ENCODE measurements around the gene SLC16A1. TPM values are rescaled to one million over a fixed set of nuclear protein-coding genes. Genes with fewer than 3 reads are reported as not detected.
"Not testable (repeated sequence)": the region's sequence is repeated elsewhere in the genome, so short reads cannot be mapped to it uniquely, and the experiment has no call there.

Gene SLC16A1
- polyA plus RNA-seq, 1 donor = 43.0 TPM

DNA sequence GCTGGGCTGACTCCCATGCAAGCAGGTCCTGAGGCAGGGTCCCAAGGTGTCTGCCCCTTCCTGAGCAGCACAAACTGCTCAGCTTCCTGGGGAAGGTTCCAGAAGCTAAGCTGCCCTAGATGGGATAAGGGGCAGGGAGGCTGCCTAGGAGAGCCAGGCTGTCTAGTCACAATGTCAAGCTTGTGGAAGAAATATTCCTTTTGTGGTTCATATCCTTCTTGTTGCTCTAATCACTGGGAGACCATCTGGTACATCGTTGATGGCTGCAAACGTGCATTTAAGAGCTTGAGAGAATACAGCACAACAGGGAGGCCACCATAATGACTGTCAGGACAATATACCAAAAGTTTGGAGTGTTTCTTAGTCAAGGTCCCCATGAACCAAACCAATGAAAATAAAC, 67.4 kb downstream of the SLC16A1 start:
- no peaks in the 10 kb centered on the region for H3K9me3 ChIP-seq (ENCODE audit: control insufficient read depth, low read depth, low read length)
- no peak overlapping the region for H3K27ac ChIP-seq (ENCODE audit: low read length)
- H3K36me3 ChIP-seq (ENCODE audit: control insufficient read depth, insufficient read depth, low read length) = no peaks in the 10 kb centered on the region
- DNase-seq = no peak
- H3K27me3 ChIP-seq (ENCODE audit: control insufficient read depth, insufficient read depth, low read length) = no peaks in the 10 kb centered on the region
- no peaks in the 10 kb centered on the region for H3K4me1 ChIP-seq (ENCODE audit: control insufficient read depth, insufficient read depth, low read length)
- 85% methylated on average over 2 of the region's 2 CpGs for whole genome bisulfite sequencing (ENCODE audit: insufficient coverage, low lambda C conversion rate)
- no peak overlapping the region for H3K4me3 ChIP-seq (ENCODE audit: low read length)

- no CpG with 5 or more reads among the region's 10 CpGs for WGBS (ENCODE audit: insufficient coverage, low lambda C conversion rate)
- peak in 1 of 2 donors; percentile 72 for DNase-seq
- Histone ChIP-seq H3K27me3 (ENCODE audit: control insufficient read depth, insufficient read depth, low read length) (no peaks in the 10 kb centered on the region), H3K4me1 (ENCODE audit: control insufficient read depth, insufficient read depth, low read length) (no peaks in the 10 kb centered on the region), H3K36me3 (ENCODE audit: control insufficient read depth, insufficient read depth, low read length) (no peaks in the 10 kb centered on the region), H3K9me3 (ENCODE audit: control insufficient read depth, low read depth, low read length) (no peaks in the 10 kb centered on the region), H3K27ac (ENCODE audit: low read length) (no peak overlapping the region), H3K4me3 (ENCODE audit: low read length) (no peak overlapping the region)
Measured at GRCh38 chr1:112887599-112888283, 68.3 kb downstream of the SLC16A1 start.

DNA sequence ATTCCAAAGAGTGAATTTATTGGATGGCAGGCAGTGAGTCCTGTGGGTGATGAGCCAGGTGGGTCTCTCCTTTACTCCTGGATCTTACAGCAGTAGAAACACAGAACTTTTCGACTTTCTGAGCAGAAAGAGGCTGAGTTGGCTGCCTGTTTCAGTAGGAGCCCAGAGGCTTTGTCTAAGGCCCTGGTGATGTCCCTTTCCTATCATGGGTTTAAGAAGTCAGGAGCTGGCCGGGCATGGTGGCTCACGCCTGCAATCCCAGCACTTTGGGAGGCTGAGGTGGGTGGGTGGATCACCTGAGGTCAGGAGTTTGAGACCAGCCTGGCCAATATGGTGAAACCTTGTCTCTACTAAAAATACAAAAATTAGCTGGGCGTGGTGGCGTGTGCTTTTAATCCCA, 71.0 kb downstream of the SLC16A1 start:
- not testable (repeated sequence) for H3K4me3 ChIP-seq (ENCODE audit: low read length); DNase-seq; H3K27ac ChIP-seq (ENCODE audit: low read length); H3K27me3 ChIP-seq (ENCODE audit: control insufficient read depth, insufficient read depth, low read length); H3K9me3 ChIP-seq (ENCODE audit: control insufficient read depth, low read depth, low read length); H3K36me3 ChIP-seq (ENCODE audit: control insufficient read depth, insufficient read depth, low read length); H3K4me1 ChIP-seq (ENCODE audit: control insufficient read depth, insufficient read depth, low read length)
- WGBS (ENCODE audit: insufficient coverage, low lambda C conversion rate) = no CpG with 5 or more reads among the region's 5 CpGs

- no CpG with 5 or more reads among the region's 4 CpGs for WGBS (ENCODE audit: insufficient coverage, low lambda C conversion rate)
- Histone ChIP-seq H3K4me1 (ENCODE audit: control insufficient read depth, insufficient read depth, low read length) (no peaks in the 10 kb centered on the region), H3K27me3 (ENCODE audit: control insufficient read depth, insufficient read depth, low read length) (no peaks in the 10 kb centered on the region), H3K4me3 (ENCODE audit: low read length) (no peak overlapping the region), H3K27ac (ENCODE audit: low read length) (no peak overlapping the region), H3K36me3 (ENCODE audit: control insufficient read depth, insufficient read depth, low read length) (no peaks in the 10 kb centered on the region), H3K9me3 (ENCODE audit: control insufficient read depth, low read depth, low read length) (no peaks in the 10 kb centered on the region)
- no peak for DNase-seq
Measured at GRCh38 chr1:112882271-112882744, 73.7 kb downstream of the SLC16A1 start.

DNA sequence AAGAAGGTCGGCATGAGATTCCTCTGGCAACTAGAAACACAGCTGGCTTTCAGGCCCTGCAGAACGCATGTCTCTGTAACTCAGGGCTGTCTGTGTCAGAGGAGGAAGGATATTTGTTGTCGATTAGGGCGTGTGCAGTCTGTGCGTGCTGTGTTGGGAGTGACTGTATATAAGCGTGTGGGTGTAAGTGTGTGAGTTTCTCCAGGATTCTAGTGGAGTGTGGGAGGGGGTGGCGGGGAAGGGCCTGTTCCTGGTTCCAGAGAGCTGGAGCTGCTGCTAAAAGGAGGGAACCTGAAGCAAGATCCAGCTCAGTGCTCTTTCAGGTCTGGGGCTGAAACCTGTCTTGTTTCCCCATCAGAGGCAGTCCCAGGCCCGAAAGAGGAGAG, 74.3 kb downstream of the SLC16A1 start:
- no peaks in the 10 kb centered on the region for H3K9me3 ChIP-seq (ENCODE audit: control insufficient read depth, low read depth, low read length)
- no peaks in the 10 kb centered on the region for H3K36me3 ChIP-seq (ENCODE audit: control insufficient read depth, insufficient read depth, low read length)
- peak in 1 of 2 donors; percentile 34 for DNase-seq
- no peaks in the 10 kb centered on the region for H3K4me1 ChIP-seq (ENCODE audit: control insufficient read depth, insufficient read depth, low read length)
- no peaks in the 10 kb centered on the region for H3K27me3 ChIP-seq (ENCODE audit: control insufficient read depth, insufficient read depth, low read length)
- no CpG with 5 or more reads among the region's 8 CpGs for WGBS (ENCODE audit: insufficient coverage, low lambda C conversion rate)
- H3K27ac ChIP-seq (ENCODE audit: low read length) = no peak overlapping the region
- no peak overlapping the region for H3K4me3 ChIP-seq (ENCODE audit: low read length)

GRCh38 chr1:112879834-112880233, 76.2 kb downstream of the SLC16A1 start:
- Histone ChIP-seq H3K4me1 (ENCODE audit: control insufficient read depth, insufficient read depth, low read length) (no peaks in the 10 kb centered on the region), H3K4me3 (ENCODE audit: low read length) (no peak overlapping the region), H3K36me3 (ENCODE audit: control insufficient read depth, insufficient read depth, low read length) (no peaks in the 10 kb centered on the region), H3K27me3 (ENCODE audit: control insufficient read depth, insufficient read depth, low read length) (no peaks in the 10 kb centered on the region), H3K9me3 (ENCODE audit: control insufficient read depth, low read depth, low read length) (no peaks in the 10 kb centered on the region), H3K27ac (ENCODE audit: low read length) (no peak overlapping the region)
- DNase-seq = no peak
- 100% methylated on average over 1 of the region's 3 CpGs for WGBS (ENCODE audit: insufficient coverage, low lambda C conversion rate)

DNA sequence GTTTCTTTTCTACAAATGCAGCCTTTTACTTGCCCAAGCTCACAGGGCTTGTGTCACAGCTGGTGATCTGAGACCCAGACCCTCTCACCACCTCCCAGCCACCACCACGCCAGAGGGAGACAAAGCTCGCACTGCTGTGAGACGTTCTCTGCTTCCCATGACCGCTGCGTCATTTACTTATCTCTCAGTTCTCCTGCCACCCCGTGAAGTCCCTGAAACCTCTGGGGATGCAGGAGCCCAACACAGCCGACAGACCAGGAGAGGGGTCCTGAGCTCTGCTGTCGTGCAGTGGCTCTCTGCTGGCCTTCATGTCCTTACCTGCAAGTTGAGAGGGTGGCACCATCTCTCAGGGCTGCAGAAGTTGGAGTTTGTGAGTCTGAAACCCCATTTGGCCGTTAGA, 77.7 kb downstream of the SLC16A1 start:
- H3K9me3 ChIP-seq (ENCODE audit: control insufficient read depth, low read depth, low read length) = no peaks in the 10 kb centered on the region
- H3K27me3 ChIP-seq (ENCODE audit: control insufficient read depth, insufficient read depth, low read length) = no peaks in the 10 kb centered on the region
- H3K36me3 ChIP-seq (ENCODE audit: control insufficient read depth, insufficient read depth, low read length) = no peaks in the 10 kb centered on the region
- WGBS (ENCODE audit: insufficient coverage, low lambda C conversion rate) = no CpG with 5 or more reads among the region's 9 CpGs
- H3K4me3 ChIP-seq (ENCODE audit: low read length) = no peak overlapping the region
- H3K4me1 ChIP-seq (ENCODE audit: control insufficient read depth, insufficient read depth, low read length) = no peaks in the 10 kb centered on the region
- no peak for DNase-seq
- H3K27ac ChIP-seq (ENCODE audit: low read length) = no peak overlapping the region

GRCh38 chr1:112877750-112878149, 78.2 kb downstream of the SLC16A1 start:
- Histone ChIP-seq H3K27ac (ENCODE audit: low read length) (no peak overlapping the region), H3K4me3 (ENCODE audit: low read length) (no peak overlapping the region), H3K36me3 (ENCODE audit: control insufficient read depth, insufficient read depth, low read length) (no peaks in the 10 kb centered on the region), H3K9me3 (ENCODE audit: control insufficient read depth, low read depth, low read length) (no peaks in the 10 kb centered on the region), H3K4me1 (ENCODE audit: control insufficient read depth, insufficient read depth, low read length) (peaks cover 5% of the 10 kb centered on the region), H3K27me3 (ENCODE audit: control insufficient read depth, insufficient read depth, low read length) (no peaks in the 10 kb centered on the region)
- DNase-seq = no peak
- 80% methylated on average over 1 of the region's 2 CpGs for WGBS (ENCODE audit: insufficient coverage, low lambda C conversion rate)

GRCh38 chr1:112876315-112876714, 79.7 kb downstream of the SLC16A1 start:
- no peak for DNase-seq
- no peaks in the 10 kb centered on the region for H3K36me3 ChIP-seq (ENCODE audit: control insufficient read depth, insufficient read depth, low read length)
- H3K4me3 ChIP-seq (ENCODE audit: low read length) = no peak overlapping the region
- no peaks in the 10 kb centered on the region for H3K27me3 ChIP-seq (ENCODE audit: control insufficient read depth, insufficient read depth, low read length)
- H3K27ac ChIP-seq (ENCODE audit: low read length) = no peak overlapping the region
- H3K4me1 ChIP-seq (ENCODE audit: control insufficient read depth, insufficient read depth, low read length) = peaks cover 17% of the 10 kb centered on the region
- H3K9me3 ChIP-seq (ENCODE audit: control insufficient read depth, low read depth, low read length) = no peaks in the 10 kb centered on the region
- WGBS (ENCODE audit: insufficient coverage, low lambda C conversion rate) = no CpG with 5 or more reads among the region's 2 CpGs

GRCh38 chr1:112872551-112872962, 83.4 kb downstream of the SLC16A1 start:
- Histone ChIP-seq H3K36me3 (ENCODE audit: control insufficient read depth, insufficient read depth, low read length) (no peaks in the 10 kb centered on the region), H3K9me3 (ENCODE audit: control insufficient read depth, low read depth, low read length) (no peaks in the 10 kb centered on the region), H3K4me3 (ENCODE audit: low read length) (no peak overlapping the region), H3K27ac (ENCODE audit: low read length) (peak overlapping the region; percentile 41), H3K4me1 (ENCODE audit: control insufficient read depth, insufficient read depth, low read length) (peaks cover 27% of the 10 kb centered on the region), H3K27me3 (ENCODE audit: control insufficient read depth, insufficient read depth, low read length) (no peaks in the 10 kb centered on the region)
- peak in 1 of 2 donors; percentile 47 for DNase-seq
- WGBS (ENCODE audit: insufficient coverage, low lambda C conversion rate) = no CpG with 5 or more reads among the region's 1 CpG
